ENCODE data around the gene GPR39.

The GPR39 gene

DNA sequence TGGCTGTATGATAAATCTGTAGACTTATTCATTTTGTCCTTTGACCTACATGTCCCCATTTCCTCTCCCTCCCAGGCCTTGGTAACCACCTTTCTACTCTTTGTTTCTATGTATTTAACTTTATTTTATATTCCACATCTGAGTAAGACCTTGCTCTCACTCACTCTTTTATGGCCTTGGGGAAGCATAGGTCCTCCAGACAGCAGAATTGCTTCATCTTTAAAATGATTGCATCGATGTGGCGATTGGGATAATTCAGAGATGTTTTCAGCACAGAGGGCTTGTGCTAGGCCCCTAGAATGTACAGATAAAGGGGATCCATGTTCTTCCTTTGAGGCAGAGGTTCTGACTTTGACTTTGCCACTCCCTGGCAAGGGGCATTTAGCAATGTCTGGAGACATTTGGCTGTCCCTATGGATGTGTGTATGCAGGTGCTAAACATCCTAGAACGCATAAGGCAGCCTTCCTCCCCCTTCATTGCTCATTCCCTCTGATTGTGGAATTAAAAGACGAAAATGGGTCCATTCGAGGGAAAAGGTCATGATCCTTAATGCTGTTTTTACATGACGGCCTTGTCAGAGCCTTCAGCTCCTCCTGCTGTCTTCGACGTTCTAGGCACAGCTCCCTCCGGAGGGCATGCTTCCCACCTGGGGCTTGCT is 1.2 kb upstream of the GPR39 start:
- DNase-seq, result no peak

DNA sequence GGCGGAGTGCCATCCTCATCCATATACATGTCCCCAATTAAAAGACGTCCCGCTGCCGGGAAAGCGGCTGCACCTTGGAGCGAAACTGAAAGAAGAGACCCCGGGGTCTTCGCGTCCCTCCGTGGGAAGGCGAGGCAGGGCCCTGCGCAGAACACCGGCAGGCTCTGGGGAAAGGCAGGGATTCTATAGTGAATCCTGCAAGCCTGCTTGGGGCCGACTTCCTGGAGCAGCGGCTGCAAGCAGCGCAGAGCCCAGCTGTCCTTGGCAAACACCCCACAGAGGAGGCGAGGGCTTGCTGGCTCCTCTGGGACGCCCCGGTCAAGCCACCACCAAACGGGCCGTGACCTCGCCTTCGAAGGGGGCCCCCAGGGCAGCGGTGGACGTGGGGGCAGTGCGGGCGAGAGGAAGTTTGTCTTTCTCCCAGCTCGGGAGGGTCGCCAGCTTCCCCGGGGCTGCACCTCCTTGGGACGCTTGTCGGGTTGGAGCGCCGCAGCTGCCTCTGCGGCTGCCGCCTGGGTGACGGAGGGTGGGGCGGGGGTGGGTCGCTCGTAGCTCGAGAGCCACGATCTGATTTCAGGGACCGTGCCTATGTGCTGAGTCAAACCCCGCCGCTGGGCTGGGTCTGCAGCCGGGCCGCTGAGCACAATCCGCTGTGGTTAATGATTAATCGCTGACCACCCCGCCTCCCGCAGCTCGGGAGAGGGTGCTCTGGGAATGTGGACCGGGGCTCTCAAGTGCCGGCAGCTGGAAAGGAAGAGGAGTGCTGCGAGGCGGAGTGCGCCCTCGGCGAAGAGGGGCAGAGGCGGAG is 486 bp upstream of the GPR39 start:
- DNase-seq, result peak; percentile 65

DNA sequence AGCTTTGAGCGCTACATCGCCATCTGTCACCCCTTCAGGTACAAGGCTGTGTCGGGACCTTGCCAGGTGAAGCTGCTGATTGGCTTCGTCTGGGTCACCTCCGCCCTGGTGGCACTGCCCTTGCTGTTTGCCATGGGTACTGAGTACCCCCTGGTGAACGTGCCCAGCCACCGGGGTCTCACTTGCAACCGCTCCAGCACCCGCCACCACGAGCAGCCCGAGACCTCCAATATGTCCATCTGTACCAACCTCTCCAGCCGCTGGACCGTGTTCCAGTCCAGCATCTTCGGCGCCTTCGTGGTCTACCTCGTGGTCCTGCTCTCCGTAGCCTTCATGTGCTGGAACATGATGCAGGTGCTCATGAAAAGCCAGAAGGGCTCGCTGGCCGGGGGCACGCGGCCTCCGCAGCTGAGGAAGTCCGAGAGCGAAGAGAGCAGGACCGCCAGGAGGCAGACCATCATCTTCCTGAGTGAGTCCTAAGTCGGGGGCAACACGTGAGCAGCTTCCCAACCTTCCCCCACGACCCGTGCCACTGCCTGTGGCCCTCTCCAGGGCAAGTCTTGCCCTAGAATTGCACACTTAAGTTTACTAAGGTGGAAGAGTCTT is 928 bp downstream of the GPR39 start:
- DNase-seq, result no peak

DNA sequence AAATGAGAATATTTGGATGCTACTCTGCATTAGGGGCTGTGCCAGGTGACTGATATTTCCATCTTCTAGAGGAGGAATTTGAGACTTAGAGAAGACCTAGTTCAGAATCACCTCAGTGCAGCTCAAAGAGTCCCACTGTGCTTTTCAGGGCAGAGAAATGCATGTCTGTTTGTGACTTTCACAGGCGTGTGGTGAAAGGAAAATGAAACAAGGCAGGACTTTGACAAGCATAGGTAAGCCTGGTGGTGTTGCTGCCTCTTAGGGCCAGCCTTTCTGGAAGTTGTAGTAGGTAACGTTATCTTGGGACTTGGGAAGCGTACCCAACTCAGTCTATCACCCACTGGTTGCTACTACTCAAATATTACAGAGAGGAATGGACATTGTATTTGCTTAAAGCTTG is 2.6 kb downstream of the GPR39 start:
- DNase-seq, result no peak

DNA sequence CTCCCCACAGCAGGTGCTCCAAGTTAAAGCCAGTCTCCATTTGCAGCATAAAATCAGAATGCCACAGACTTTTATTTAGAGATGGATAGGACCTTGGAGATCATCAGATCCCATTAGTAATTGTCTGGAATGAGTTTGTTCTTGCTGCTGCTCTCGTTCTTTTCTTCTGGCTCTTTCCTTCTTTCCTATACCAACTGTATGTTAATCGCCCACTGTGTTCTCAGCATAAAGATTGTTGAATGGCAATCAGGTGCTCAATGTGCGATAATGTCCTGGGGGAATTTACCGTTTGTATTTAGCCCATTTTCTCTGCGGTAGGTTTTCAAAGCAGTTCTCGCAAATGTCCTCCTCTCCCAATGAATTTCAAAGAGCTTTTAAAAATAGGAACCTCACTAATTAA is 3.3 kb downstream of the GPR39 start:
- DNase-seq, result peak; percentile 45

DNA sequence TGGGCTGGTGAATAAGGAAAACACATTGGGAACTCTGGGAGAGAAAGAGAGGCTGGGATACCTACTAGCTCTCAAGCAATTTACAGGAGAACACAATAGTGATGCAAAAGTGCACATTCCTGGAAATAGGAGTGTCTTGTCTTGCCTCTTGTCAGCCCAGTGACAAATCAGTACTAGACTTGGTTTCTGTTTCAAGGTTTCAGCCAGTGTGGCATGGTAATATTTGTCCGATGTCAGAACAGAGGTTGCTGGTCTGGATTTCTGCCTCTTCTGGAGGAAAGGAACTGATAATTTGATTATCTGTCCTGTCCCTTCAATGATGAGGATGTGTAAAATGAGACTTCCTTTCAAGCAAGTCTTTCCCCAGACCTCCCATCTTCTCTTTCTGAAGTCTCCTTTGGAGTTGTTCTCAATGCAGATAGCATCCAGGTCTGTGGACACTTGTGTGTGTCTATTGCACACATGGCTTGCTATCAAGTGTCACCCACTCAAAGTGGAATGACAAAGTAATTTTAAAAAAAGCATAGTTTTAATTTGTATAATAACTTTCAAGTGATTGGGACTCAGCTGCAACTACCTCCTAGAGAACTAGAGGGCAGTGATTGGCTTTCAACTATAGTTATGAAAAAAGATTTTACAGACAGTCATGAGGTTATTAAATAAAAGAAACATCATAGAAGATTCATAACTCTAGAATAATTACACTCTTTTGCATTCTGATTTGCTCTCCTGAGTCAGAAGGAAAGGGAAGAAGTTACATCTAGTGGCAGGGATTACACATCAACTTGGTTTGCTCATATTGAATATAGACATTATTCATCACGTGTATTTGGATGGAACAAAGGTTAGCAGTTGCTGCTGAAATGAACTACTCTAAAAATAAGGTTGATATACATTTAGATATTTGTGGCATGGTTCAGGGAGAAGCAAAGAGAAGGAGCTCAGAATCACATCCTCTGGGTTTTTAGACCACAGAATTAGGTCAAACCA is 4.5 kb downstream of the GPR39 start:
- no peak for DNase-seq

DNA sequence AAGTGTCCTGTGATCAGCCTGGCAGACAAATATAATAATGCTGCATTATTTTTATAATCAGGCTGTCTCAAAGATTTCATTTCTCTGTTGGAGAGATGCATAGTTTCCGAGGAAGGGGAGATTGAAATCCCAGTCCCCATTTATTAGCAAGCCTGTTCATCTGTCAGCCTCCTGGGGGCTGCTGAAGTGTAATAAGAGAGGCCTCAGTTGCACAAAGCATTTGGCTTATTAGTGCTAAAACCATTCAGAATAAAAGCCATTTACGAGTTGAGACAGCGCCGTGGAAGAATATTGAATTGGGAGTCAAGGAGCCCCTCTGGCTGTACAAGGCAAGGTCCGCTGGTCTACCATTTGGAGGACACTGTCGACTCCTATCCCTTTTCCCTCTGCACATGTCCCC is 6.1 kb downstream of the GPR39 start:
- no peak for DNase-seq

DNA sequence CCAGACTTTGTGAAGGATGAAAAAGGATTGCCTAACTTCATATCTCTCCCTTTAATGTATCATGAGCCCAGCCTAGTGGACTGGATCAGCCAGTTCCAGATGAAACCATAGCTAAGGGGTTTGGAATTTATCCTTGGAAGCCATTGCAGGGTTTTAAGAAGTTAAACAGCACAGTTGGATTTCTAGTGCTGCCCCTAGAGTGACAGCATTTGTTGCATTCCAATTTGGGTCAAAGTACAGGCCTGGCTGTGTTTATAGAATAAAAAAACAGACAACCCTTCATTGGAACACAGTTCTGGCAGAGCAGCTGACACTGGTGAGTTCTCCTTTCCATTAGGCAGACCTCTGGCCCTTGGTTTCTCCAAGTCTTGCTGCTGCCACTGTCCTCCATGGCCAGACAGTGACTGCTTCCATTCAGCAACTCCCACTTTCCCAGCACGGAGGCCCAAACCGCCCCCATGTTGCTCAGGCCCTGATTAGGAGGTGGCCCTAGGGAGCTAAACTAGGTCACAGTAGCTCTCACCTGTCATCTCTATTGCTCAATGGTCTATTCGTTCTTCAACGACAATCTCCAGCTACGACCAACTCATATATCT is 8.0 kb downstream of the GPR39 start:
- DNase-seq, result no peak

DNA sequence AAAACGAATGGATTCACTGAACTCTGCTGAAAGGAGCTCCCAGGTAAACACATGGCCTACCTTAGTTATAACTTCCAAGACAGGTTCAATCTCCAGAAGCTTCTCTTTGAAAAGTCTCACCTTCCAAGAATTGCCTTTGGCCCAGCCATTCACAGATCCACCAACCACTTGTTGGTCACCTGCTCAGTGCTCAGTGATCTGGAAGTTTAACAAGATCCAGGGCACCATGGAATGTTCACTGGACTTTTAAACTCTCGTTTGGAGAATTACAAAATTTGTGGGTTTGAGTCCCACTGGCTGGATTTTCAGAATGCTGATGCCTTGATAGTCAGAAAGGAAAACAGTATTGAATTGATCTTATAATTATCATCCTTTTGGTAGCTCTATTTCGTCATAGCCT is 9.4 kb downstream of the GPR39 start:
- DNase-seq, result no peak

DNA sequence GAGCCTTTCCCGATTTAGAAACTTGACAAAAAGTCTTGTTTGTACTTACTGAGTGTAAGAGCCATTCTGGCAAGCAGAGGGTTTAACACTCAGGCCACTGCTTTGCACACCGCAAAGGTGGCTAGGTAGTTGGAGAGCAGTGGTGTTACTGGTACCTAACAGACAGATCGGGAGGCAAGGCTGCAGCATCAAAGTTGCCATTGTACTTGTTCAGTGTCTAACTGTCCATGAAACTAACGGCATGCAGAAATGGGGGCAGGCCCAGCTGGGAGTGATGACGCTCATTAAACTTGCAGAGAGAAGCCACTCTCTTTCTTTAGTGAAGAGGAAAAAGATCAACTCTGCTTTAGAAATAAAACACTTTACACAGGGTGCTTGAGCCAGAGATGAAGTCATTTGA is 10.1 kb downstream of the GPR39 start:
- DNase-seq, result no peak

DNA sequence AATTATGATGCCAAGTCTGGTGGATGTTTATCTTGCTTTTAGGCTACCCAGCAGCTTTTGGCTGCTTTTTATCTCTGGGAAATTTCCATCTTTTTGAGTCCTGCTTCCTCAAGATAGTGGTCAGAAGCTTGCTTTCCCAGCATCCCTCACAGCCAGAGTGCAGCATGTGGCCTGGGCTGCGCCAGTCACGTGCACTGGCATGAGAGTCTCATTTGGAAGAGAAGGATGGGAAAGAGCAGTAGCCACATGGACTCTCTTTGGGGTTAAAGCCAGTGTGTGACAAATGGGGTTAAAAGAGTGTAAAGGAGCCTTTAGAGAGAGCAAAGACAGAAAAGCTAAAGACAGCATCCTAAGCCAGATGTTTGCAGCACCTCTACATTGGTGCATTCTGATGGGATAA is 12.7 kb downstream of the GPR39 start:
- no peak for DNase-seq

DNA sequence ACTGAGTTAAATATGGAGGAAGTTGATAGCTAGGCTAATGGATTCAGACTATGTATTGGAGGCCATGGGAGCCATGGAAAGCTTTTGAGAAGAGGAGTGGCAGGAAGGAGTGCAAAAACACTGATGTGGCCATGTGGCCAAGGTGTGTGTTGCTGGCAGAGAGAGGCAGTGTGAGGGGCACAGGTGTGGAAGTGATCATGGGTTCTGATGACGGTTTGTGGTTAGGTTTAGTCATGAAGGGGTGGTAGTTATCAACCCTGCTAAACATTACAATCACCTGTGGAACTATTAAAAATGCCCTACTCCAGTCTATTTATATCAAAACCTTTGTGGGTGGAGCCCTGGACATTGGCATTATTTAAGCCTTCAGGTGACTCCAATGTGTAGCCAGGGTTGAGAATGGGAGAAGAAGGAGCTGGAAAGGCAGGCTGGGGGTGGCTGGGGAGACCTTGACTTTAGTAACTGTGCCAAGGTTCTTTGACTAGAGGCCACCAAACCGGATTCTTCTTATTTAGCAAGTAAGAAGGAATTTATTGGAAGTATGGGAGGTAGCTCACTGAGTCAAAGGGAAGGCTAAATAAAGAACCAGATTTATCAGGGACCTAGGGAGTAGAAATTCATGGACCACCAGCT is 13.5 kb downstream of the GPR39 start:
- no peak for DNase-seq

DNA sequence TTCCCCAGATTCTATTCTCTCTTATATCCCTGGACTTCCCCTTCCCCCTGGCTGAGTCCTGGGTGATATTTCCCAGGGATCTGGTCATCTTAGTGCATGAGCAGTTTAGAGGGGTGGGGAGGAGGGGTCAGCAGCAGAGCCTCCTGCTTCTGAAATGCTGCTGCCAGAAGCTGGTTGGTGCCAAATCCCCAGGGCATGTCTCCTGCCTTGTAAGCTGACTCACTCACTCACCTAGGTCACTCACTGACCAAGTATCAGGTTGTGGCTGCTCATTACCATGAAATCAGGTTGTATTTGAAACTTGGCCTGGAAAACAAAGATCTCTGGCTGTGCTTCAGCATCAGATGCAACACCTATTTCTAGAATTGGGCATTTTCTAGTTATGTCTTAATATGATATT is 14.3 kb downstream of the GPR39 start:
- DNase-seq, result no peak

DNA sequence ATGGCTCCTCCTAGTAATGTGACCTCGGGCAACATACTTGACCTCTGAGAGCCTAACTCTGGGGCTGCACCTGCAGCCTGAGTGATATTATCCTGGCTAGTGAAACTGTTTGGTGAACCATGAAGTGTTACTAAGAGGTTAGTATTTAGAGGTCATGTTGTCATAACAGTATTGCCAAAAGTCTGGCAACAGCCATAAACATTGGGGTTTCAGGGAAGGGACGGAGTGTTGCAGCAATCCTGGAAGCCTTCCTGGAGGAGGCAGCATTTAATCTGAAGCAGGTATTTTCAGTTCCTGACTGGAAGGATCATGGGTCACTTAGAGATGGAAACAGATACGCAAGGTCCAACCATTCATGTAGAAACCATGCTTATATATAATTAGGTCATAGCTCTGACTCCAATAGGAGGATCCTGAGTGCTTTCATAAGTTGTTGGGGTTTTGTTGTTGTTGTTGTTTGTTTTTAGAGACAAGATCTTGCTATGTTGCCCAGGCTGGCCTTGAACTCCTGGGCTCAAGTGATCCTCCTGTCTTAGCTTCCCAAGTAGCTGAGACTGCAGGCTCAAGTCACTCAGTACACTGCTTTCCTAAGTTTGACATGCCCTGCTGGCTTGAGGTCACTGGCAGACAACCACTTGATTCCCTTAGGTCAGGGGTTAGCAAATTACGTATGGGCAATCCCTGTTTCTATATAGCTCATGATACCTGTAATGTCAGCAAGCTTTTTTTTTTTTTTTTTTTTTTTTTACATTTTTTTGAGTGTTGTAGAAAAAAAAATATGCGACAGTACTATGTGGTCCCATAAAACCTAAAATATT is 21.5 kb downstream of the GPR39 start:
- no peak for DNase-seq

DNA sequence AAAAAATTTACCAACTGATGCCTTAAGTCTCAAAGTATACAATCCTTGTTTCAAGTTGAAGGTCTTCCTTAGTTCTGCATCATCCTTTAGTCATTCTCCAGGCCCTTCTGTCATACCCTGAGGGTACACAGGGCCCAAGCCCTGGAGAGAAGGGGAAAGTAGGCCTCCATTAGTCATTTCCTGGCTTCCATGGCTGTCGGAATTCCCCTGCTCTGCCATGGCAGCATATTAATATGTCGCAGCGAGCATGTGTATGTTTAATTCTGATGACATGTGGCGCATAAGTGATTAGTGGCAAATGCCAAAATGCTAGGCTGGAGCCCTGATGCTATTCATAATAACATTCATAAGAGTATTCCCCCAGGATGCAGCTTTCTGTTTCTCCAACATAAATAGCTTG is 22.1 kb downstream of the GPR39 start:
- peak; percentile 21 for DNase-seq

DNA sequence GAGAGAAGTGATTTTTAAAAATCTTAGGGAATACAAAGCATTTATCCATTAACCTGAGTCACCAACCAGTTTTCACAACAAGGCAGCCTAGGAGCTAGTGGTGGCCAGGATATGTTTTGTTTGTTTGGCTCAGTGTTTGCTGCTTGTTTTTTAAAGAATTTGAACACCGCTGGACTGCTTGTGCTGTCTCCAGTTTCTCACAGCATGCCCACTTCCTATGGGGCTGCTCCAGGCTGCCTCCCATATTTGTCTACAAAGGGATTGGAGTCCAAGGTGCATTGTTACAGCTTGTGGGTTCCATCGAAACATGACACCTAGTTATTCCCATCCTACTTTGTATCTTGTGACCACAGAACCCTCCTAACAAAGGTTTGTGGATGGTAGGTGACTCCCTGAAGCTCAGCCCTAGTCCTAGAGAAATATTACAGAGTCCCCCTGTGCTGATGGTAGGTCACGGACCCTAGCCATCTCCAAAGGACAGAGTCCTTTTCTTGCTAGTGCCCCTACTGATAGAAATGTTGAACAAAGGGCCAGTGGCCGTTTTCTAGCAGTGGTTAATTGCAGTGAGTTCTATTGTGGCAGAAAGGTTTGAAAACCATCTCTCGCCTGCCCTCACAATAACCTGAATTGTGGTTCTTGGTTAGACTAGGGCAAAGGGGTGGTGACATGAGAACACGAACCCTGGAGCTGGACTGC is 23.2 kb downstream of the GPR39 start:
- no peak for DNase-seq

DNA sequence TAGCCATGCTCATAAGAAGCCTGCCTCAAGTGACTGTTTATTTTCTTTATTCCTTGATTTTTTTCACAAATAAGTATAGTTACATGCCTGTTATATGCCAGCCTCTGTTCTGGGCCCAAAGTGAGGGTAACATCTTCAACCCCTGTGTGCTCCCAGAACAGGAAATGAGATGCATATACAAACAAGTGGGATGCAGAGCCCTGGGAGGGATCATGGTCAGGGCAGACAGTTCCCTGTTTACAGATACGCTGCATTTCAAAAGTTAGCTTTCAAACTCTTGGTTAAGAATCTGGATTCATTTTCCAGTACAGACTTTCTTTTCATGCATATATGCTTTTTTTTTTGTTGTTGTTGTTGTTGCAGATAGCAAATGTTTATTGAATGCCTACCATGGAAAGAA is 24.4 kb downstream of the GPR39 start:
- DNase-seq, result no peak

DNA sequence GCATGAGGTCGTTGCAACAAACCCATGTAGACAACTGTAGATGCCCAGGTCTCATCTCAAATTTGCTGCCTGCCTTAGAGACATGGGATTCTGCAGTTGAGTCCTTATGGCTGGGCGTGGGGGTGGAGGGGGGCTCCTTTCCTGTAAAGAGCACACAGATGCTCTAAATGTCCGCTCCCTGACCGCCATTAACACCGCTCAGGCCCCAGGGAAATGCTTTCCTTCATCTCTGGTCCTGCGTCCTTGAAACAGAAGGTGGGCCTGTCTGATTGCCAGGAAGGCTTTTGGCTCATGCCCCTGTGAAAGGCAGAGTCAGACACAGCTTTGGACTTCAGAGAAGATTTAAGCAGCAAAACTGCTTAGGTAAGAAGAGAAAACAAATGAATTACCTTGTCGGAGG is 25.7 kb downstream of the GPR39 start:
- DNase-seq, result no peak

DNA sequence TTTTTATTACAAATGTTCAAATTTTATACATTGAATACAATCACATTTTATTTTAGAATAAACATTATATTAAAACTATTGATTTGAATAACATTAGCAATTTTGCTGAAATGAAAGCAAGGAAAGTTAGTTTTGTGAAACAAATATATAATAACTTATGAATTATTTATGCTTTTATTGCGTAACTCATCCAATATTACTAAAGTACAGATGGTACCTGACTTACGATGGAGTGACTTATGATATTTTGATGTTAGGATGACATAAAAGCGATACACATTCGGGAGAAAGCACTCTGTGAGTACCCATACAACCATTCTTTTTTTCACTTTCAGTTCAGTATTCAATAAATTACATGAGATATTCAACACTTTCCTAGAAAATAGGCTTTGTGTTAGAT is 26.5 kb downstream of the GPR39 start:
- DNase-seq, result no peak

DNA sequence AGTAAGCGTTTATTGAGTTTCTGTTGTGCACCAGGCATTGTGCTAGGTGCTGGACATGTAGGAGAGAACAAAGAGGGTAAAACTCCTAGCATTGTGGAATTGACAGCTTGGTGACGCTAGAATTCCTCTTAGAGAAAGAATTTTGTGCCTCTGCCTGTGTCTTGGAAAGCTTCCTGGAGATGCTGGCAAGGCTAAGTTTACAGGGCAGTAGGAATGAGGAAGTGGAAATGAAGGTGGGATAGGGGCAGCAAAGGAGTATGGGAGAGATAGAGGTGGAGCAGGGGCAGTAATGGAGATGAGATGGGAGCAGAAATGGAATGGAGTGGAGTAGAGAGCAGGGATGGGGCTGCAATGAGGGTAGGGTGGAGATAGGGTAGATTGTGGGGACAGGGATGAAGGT is 29.8 kb downstream of the GPR39 start:
- no peak for DNase-seq

DNA sequence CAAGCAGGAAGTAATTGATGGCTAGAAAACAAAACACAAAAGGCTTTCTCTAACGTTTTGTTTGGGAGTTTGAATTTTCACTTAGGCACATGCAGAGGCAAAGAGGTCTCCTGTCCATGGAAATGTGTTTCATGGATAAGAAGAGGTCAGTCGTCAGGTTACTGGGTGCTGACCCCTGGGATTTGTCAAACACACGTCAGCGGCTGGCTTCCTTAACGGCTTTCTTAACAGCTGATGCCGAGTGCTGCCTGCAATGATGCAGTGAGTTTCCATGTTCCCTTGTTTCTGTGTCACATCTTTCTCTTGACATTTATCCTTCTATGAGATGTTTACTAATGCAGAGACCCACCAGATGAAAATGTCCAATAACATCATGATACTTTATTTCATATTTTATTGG is 31.7 kb downstream of the GPR39 start:
- DNase-seq, result no peak
